ENCODE data around the gene FRMD1. TPM values are rescaled to one million over a fixed set of nuclear protein-coding genes. Genes with fewer than 3 reads are reported as not detected.

Gene FRMD1
- total and polyA plus RNA-seq, 2 of the 8 experiments (the other 6 are each of a cell fraction or from before 2014, with no cell fraction given): 0.36 TPM; not detected in 1

DNA sequence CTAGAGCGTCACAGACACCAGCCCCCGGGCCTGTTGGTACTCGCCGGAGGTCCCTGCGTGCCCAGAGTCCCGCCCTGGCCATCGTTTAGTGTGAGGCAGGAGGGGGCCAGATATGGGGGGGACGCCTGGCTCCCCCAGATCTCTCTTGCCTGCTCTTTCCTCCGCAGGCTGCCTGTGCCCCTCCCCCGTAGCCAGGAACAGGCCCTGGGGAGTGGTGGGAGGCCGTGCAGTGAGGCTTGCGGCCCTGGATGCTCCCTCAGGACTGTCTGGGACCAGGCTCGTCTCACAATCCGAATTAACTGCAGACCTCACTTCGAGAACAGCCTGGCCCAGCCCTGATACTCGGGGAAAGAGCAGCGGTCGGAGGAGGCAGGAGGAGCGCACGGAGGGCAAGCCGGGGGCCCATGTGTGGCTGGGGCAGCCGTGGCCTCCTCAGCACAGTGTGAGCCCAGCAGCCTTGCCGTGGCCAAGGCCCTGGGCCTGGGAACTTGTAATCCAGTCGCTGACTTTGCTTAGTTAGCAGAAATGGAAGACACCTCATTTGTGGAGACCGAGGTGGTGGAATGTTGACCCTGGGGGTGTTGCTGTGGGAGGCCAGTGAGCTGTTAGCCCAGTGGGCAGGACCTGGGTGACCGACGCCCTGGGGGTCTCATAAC lies 28.7 kb downstream of the FRMD1 start (continued):
- TF ChIP-seq SAP30 (IDR thresholded peaks at IDR 0.05; ENCODE audit: insufficient read depth, insufficient replicate concordance, low read length) (no peak), GABPA (IDR thresholded peaks at IDR 0.05; ENCODE audit: borderline replicate concordance, insufficient read depth, low read length) (no peak), KDM4A (IDR thresholded peaks at IDR 0.05; ENCODE audit: low read depth, low read length, severe bottlenecking) (no peak), PHF8 (conservative IDR thresholded peaks at IDR 0.05; ENCODE audit: low read depth, low read length) (no peak), POU5F1 (IDR thresholded peaks at IDR 0.05; ENCODE audit: low read depth, low read length) (no peak)
- TF ChIP-seq, protein P1, sequence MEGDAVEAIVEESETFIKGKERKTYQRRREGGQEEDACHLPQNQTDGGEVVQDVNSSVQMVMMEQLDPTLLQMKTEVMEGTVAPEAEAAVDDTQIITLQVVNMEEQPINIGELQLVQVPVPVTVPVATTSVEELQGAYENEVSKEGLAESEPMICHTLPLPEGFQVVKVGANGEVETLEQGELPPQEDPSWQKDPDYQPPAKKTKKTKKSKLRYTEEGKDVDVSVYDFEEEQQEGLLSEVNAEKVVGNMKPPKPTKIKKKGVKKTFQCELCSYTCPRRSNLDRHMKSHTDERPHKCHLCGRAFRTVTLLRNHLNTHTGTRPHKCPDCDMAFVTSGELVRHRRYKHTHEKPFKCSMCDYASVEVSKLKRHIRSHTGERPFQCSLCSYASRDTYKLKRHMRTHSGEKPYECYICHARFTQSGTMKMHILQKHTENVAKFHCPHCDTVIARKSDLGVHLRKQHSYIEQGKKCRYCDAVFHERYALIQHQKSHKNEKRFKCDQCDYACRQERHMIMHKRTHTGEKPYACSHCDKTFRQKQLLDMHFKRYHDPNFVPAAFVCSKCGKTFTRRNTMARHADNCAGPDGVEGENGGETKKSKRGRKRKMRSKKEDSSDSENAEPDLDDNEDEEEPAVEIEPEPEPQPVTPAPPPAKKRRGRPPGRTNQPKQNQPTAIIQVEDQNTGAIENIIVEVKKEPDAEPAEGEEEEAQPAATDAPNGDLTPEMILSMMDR (IDR thresholded peaks at IDR 0.05; ENCODE audit: control extremely low read depth in 1 of 3, insufficient read depth in 1 of 3, low read depth in 1 of 3, low read length in 3 of 3): no peak
